ENCODE data around the gene PTRH2.
A peak's percentile ranks its signal among the peaks of the same experiment; 100 is the strongest.

PTRH2 gene

DNA sequence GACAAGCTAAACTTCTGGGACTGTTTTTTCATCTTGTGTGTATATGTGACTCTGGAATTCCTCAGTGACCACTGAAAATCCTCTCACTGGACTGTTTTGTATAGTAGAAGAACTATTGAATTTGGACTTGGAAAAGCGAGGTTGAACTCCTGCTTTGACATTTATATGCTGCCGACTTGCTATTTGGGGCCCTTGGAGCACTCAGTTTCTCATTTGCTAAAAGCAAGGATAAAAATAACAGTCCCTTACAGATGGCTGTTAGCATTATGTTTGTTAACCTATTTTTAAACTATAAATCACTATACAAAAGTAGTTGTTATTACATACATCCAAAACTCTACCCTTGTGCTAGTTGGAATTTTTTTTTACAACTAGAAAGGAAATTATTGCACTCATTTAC lies 9.2 kb upstream of the PTRH2 start:
- no peak for DNase-seq

GRCh38 chr17:59714255-59714654 lies 7.0 kb upstream of the PTRH2 start:
- DNase-seq: no peak

DNA sequence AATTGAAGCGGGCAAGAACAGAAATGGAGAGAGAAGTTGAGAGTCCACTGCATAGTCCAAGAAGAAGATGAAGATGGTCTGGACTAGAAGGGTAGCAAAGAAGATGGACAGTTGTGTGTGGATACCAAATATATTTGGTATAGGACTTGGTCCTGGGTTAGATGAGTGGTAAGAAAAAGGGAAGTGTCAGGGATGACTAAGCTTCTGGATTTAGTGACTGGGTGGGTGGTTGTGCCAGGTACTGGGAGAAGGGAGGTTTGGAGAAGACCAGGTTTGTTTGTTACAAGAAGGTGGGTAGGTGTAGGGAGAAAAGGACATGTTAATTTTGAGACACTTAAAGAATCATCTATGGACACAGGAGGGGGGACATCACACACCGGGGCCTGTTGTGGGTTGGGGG lies 5.6 kb upstream of the PTRH2 start:
- peak; percentile 37 for DNase-seq

GRCh38 chr17:59711936-59712335 lies 4.7 kb upstream of the PTRH2 start:
- no peak for DNase-seq

- peak; percentile 37 for DNase-seq
Measured at GRCh38 chr17:59707971-59708430, 771 bp upstream of the PTRH2 start.

DNA sequence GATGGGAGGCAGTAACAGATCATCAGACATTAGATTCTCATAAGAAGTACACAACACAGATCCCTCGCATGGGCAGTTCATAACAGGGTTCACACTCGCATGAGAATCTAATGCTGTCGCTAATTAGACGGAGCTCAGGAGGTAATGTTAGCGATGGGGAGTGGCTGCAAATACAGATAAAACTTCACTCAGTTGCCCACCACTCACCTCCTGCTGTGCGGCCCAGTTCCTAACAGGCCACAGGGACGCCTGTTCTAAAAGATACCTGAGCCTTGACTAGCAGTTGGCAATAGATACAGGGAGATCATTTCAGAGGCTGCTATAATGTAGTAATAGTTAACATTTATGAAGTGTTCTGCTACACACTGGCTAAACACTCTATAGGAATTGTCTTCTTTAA lies 4.9 kb downstream of the PTRH2 start:
- DNase-seq: peak; percentile 53

DNA sequence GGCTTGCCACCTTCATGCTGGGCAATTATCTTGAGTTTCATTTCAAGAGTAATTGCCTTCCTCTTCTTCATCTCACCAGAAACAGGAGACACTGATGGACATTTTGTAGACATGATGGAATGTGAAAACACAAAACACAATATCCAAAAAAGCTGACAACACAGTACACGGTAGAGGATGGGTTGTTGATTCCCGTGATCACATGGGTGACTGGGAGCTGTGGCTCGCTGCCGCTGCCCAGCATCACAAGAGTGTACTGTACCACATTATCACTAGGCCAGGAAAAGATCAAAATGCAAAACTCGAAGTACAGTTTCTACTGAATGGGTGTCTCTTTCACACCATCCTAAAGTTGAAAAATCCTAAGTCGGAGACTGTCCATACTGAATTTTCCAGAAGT lies 7.4 kb downstream of the PTRH2 start:
- no peak for DNase-seq

DNA sequence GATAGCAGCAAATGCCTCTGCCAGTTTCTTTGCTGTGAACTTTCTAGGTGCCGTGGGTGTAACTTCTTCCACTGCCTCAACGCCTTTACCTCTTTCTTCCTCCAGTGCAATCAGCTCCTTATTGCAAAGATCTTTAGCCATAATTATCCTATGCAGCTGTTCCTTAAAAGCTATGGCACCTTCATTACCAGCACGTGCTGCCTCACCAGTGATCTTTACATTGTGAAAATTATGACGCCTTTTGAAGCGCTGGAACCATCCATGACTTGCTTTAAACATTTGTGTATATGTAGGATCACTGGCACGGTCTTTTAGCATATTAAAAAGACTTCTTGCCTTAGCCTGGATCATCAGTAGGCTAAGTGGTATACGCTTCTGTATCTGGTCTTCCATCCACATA lies 8.0 kb downstream of the PTRH2 start:
- no peak for DNase-seq

- no peak for DNase-seq
Measured at GRCh38 chr17:59698143-59698542, 9.1 kb downstream of the PTRH2 start.

GRCh38 chr17:59696682-59697277 lies 10.4 kb downstream of the PTRH2 start:
- DNase-seq: no peak

DNA sequence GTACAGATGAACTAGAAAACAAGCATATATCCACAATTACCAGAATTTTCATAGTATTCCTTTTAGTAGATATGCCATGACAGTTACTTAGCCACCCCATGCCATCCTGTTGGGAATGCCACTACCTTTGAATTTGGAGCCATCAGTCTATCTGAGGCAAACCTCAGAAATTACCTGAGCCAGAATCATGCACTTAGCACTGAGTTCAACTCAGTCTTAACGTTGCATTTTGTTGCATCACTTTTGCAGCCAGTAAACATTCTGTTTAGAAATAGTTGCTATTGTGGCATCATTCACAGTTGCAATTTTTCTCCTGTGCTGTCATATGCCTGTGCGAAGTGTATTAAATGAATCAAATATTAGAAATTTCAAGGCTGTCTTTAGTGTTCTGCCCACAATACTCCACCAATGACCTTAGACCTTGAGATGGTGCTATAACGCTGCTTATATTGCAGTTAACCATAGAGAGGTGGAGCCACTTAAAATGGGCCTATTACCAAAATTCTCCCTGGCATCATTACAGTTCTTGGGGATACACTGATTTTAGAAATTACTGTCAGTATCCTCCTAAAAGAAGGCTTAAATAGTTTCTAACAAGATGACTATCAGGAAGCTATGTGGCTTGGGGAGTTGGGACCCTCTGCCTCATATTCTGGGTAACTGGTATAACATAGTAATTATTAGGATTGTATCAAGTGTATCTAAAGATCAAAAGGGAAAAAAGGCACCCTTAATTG lies 11.1 kb downstream of the PTRH2 start:
- no peak for DNase-seq

DNA sequence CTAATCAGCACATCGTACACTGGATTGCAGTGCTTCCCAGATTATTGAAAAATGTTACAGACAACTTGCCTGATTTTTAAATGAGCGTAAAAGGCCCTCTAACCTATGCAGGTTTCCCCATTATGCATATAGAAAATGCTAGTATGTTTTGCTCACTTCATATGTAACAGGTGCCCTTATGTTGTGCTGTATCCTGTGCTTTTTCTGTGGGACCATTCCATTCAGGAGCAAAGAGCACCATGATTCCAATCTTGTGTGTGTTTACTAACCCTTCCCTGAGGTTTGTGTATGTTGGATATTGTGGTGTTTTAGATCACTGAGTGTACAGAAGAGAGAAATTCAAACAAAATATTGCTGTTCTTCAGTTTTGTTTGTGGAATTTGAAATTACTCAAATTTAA lies 12.9 kb downstream of the PTRH2 start:
- no peak for DNase-seq

GRCh38 chr17:59693582-59693981 lies 13.6 kb downstream of the PTRH2 start:
- DNase-seq: no peak

- DNase-seq: no peak
Measured at GRCh38 chr17:59688496-59688895, 18.7 kb downstream of the PTRH2 start.

GRCh38 chr17:59688008-59688407 lies 19.2 kb downstream of the PTRH2 start:
- no peak for DNase-seq

GRCh38 chr17:59684967-59685366 lies 22.3 kb downstream of the PTRH2 start:
- DNase-seq: peak; percentile 86

GRCh38 chr17:59683283-59683682 lies 23.9 kb downstream of the PTRH2 start:
- no peak for DNase-seq

DNA sequence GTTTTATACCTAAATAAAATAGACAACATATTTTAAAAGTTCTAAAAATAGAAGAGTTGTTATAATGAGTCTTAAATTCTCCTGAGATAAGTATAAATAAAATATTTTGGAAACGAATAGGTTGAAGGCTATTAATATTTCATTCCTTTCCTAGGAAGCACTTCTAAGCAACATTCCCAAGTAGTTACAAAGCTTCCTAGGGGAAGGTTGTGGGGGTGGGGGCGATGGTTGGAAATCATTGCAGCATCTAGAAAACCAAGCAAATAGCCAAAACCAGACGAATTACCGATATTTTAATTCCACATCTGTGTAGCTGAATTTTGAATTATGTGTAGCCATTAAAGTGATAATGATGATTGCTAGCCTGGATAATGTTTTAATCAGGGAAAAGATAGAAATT lies 26.9 kb downstream of the PTRH2 start:
- DNase-seq: no peak

DNA sequence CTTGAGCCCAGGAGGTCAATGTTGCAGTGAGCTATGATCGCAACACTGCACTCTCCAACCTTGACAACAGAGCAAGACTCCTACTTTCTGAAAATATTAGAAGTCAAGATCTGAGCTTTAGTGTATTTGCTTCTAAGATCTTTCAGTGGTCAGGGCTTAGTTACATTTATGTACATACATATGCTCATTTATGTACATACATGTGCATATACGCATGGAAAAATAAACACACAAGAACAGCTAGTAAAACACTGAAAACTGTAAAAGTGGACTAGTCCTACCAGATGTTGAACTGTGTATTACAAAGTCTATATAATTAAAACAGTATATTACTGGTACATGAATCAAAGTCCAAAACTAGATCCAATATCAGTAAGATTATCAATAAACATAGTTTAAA lies 28.3 kb downstream of the PTRH2 start:
- DNase-seq: no peak

DNA sequence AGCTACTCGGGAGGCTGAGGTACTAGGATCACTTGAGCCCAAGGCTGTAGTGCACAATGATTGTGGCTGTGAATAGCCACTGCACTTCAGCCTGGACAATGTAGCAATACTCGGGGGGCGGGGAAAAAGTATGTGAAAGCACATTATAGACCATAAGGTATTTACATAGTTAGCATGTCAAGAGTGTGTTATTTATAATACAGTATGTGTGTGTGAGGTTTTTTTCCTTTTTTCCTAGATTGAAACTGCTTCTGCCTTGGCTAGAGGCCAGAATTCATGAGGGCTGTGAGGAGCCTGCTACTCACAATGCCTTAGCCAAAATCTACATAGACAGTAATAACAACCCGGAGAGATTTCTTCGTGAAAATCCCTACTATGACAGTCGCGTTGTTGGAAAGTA lies 30.5 kb downstream of the PTRH2 start:
- no peak for DNase-seq

DNA sequence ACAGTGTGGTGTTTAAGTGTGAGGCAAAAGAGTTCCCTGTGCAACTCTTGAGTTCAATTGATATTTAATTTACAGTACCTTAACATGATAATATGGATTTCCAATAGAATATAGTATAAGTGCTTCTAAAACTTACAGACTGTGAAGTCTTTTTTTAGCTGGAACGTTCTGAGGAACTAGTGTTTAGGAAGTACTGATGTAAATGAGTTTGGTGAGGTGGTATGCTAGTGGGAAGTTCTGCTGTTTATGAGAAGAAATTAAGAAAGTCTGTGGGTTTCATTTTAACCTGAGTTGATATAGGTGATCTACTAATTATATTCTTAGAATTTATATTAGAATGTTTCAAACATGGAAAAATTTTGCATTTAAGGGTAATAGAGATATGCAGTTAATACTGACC lies 32.0 kb downstream of the PTRH2 start:
- no peak for DNase-seq

GRCh38 chr17:59671386-59671785 lies 35.8 kb downstream of the PTRH2 start:
- DNase-seq: no peak

DNA sequence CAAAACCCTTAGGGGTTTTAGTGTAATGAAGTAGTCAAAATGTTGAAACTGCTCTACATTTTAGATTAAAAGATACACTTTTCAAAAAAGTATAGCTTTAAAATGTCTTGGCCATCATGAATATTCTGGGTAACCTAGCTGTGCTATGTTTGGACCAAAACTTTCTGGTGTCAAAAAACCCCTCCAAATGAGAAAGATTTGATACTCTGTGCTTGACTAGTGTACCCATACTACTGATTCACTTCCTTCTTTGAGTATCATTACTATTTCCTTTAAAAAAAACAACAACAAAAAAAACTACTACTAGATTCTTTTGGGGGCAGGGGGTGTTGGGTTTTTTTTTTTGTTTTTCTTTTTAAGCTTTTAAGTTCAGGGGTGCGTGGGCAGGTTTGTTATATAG lies 37.3 kb downstream of the PTRH2 start:
- DNase-seq: no peak

- no peak for DNase-seq
Measured at GRCh38 chr17:59669411-59669810, 37.8 kb downstream of the PTRH2 start.

- DNase-seq: peak; percentile 46
Measured at GRCh38 chr17:59668816-59669215, 38.4 kb downstream of the PTRH2 start.

Data from hematopoietic multipotent progenitor cell treated with erythropoietin and hydrocortisone succinate and interleukin-3 and kit ligand, for 4 days (in vitro differentiated cells).